HCT116 (cell line): Measurements from ENCODE around the gene RIN3. TPM values are rescaled to one million over a fixed set of nuclear protein-coding genes. Genes with fewer than 3 reads are reported as not detected.

Source experiments
- ATAC-seq: fragments of 200-7000 bp; cut with Tn5 transposase; 2 replicates; pipeline ENCODE4 v1.9.1; 2020; ENCODE audit warnings: mild to moderate bottlenecking, moderate library complexity
- BruUV-seq: library from RNA; stranded (reverse); fragments of 400-500 nt; replicated peaks from 2 replicates; lab custom pipeline; 2021; lab: Mats Ljungman, UMichigan
- CTCF ChIA-PET: fragments of 300-600 bp; sonication (Branson Sonifier 250); formaldehyde crosslinking; loops from one replicate; lab custom pipeline; 2021; ENCODE audit warnings: antibody characterized with exemption; lab: Charles Lee
- POLR2A ChIA-PET: fragments of 300-600, 350-600 bp; sonication (Branson Sonifier 250); formaldehyde crosslinking; loops from one replicate; lab custom pipeline; 2021; ENCODE audit warnings: antibody characterized with exemption; lab: Charles Lee
- RAD21 ChIA-PET, 2 experiments: fragments of 300-600 bp; sonication (Branson Sonifier 250); formaldehyde crosslinking; loops; one replicate each; lab custom pipeline; 2023; ENCODE audit warnings: low total read pairs in 2 of 2; ENCODE audit not compliant: uncharacterized antibody in 2 of 2, unreplicated experiment in 2 of 2, low non-redundant PET in 1 of 2; lab: Charles Lee
- DNase-seq: peaks from one replicate; pipeline ENCODE4 v3.0.0-alpha.2; 2010; ENCODE audit warnings: low read depth, low spot score
- H2AFZ ChIP-seq: fragments of 200-600 bp; shearing (Covaris generic), sonication (generic); 2 replicates; pipeline ENCODE4 v1.6.1; 2017; ENCODE audit warnings: low read depth, mixed run types, mixed read lengths, antibody characterized with exemption, low read length; ENCODE audit not compliant: poor library complexity, severe bottlenecking
- H3K27ac ChIP-seq: 2 replicates; pipeline ENCODE4 v1.5.1; 2012; ENCODE audit warnings: low read depth, low read length
- H3K27me3 ChIP-seq: fragments of 200-600 bp; sonication (generic); 2 replicates; pipeline ENCODE4 v1.6.1; 2016; ENCODE audit warnings: mixed run types, low read length, mixed read lengths; ENCODE audit not compliant: insufficient read depth
- H3K36me3 ChIP-seq, 2 experiments: fragments of 200-500 bp in 1 of 2; fragments of 200-600 bp in 1 of 2; sonication (Bioruptor generic) in 1 of 2; sonication (generic) in 1 of 2; 2 replicates each; pipeline versions ENCODE4 v1.5.1 to v1.6.1; 2014 to 2016; ENCODE audit warnings: low read length in 2 of 2, inconsistent platforms in 1 of 2, mixed read lengths in 1 of 2, mixed run types in 1 of 2; ENCODE audit not compliant: insufficient read depth in 2 of 2, control insufficient read depth in 1 of 2
- H3K4me1 ChIP-seq, 2 experiments: fragments of 200-600 bp in 1 of 2; sonication (generic) in 1 of 2; 2 replicates each; pipeline versions ENCODE4 v1.5.1 to v1.6.1; 2012 to 2017; ENCODE audit warnings: low read length in 2 of 2, inconsistent platforms in 1 of 2, mild to moderate bottlenecking in 1 of 2, mixed read lengths in 1 of 2, mixed run types in 1 of 2, moderate library complexity in 1 of 2; ENCODE audit not compliant: insufficient read depth in 2 of 2, control insufficient read depth in 1 of 2
- H3K4me2 ChIP-seq: fragments of 200-600 bp; sonication (generic); 2 replicates; pipeline ENCODE4 v1.6.1; 2017; ENCODE audit warnings: mixed run types, low read length, mixed read lengths
- H3K4me3 ChIP-seq, 2 experiments: fragments of 200-600 bp in 1 of 2; sonication (generic) in 1 of 2; replicated peaks in 1 of 2; 2 replicates each; pipeline ENCODE4 v1.5.1; 2011 to 2016; ENCODE audit warnings: low read length in 2 of 2, control low read depth in 1 of 2, low read depth in 1 of 2, mild to moderate bottlenecking in 1 of 2, mixed read lengths in 1 of 2, mixed run types in 1 of 2
- H3K79me2 ChIP-seq: fragments of 200-600 bp; sonication (generic); 2 replicates; pipeline ENCODE4 v1.6.1; 2017; ENCODE audit warnings: mild to moderate bottlenecking, mixed run types, low read length, moderate library complexity, mixed read lengths; ENCODE audit not compliant: insufficient read depth
- H3K9ac ChIP-seq: fragments of 200-600 bp; sonication (generic); 2 replicates; pipeline ENCODE4 v1.6.1; 2016; ENCODE audit warnings: low read length, mixed read lengths
- H3K9me2 ChIP-seq: fragments of 200-600 bp; sonication (generic), shearing (Covaris generic); 2 replicates; pipeline ENCODE4 v1.6.1; 2017; ENCODE audit warnings: mixed run types, mild to moderate bottlenecking, moderate library complexity; ENCODE audit not compliant: insufficient read depth
- H3K9me3 ChIP-seq, 2 experiments: fragments of 200-500 bp in 1 of 2; fragments of 200-600 bp in 1 of 2; sonication (Bioruptor generic) in 1 of 2; sonication (generic) in 1 of 2; 2 replicates each; pipeline ENCODE4 v1.6.1; 2014 to 2017; ENCODE audit warnings: low read length in 2 of 2, mixed read lengths in 2 of 2, inconsistent platforms in 1 of 2, low read depth in 1 of 2, mild to moderate bottlenecking in 1 of 2, mixed run types in 1 of 2, moderate library complexity in 1 of 2; ENCODE audit not compliant: control insufficient read depth in 1 of 2, insufficient read depth in 1 of 2
- H4K20me1 ChIP-seq: fragments of 200-600 bp; sonication (generic), shearing (Covaris generic); 2 replicates; pipeline ENCODE4 v1.6.1; 2017; ENCODE audit warnings: mixed run types, mild to moderate bottlenecking, moderate library complexity; ENCODE audit not compliant: insufficient read depth
- CBX3 ChIP-seq: IDR thresholded peaks from 2 replicates; pipeline ENCODE4 v1.6.1; 2012; ENCODE audit warnings: low read depth
- CEBPB ChIP-seq: IDR thresholded peaks from 2 replicates; pipeline ENCODE4 v1.6.1; 2012; ENCODE audit warnings: low read depth
- CTCF ChIP-seq, 3 experiments: fragments of 200-600 bp in 1 of 3; sonication (generic) in 1 of 3; IDR thresholded peaks in 2 of 3; conservative IDR thresholded peaks in 1 of 3; 2 replicates each; pipeline ENCODE4 v1.5.1; 2012 to 2017; ENCODE audit warnings: low read depth in 2 of 3, low read length in 2 of 3, antibody characterized with exemption in 1 of 3, borderline replicate concordance in 1 of 3, control low read depth in 1 of 3, mild to moderate bottlenecking in 1 of 3, mixed read lengths in 1 of 3, mixed run types in 1 of 3, moderate library complexity in 1 of 3; ENCODE audit not compliant: insufficient read depth in 1 of 3
- ELF1 ChIP-seq: IDR thresholded peaks from 2 replicates; pipeline ENCODE4 v1.6.1; 2012; ENCODE audit warnings: low read depth, borderline replicate concordance
- EZH2 ChIP-seq: fragments of 200-600 bp; sonication (generic); IDR thresholded peaks from 2 replicates; pipeline ENCODE4 v1.6.1; 2017; ENCODE audit warnings: antibody characterized with exemption, mixed run types
- EZH2phosphoT487 ChIP-seq: fragments of 200-600 bp; IDR thresholded peaks from 2 replicates; pipeline ENCODE4 v1.6.1; 2018; ENCODE audit warnings: antibody characterized with exemption, borderline replicate concordance
- JUND ChIP-seq: IDR thresholded peaks from 2 replicates; pipeline ENCODE4 v1.6.1; 2012
- POLR2A ChIP-seq: IDR thresholded peaks from 2 replicates; pipeline ENCODE4 v1.7.0; 2011; ENCODE audit warnings: borderline replicate concordance; ENCODE audit not compliant: insufficient read depth, insufficient read length; ENCODE audit errors: extremely low read depth
- POLR2AphosphoS5 ChIP-seq: IDR thresholded peaks from 2 replicates; pipeline ENCODE4 v1.6.1; 2011; ENCODE audit warnings: mild to moderate bottlenecking, low read depth, low read length, moderate library complexity
- SIN3A ChIP-seq: IDR thresholded peaks from 2 replicates; pipeline ENCODE4 v1.6.1; 2012; ENCODE audit warnings: low read depth
- YY1 ChIP-seq: IDR thresholded peaks from 2 replicates; pipeline ENCODE4 v1.6.1; 2011; ENCODE audit warnings: low read length, low read depth, moderate library complexity, mild to moderate bottlenecking; ENCODE audit not compliant: insufficient replicate concordance; ENCODE audit errors: extremely low read depth
- ZFX ChIP-seq: fragments of 450-650 bp; IDR thresholded peaks from 2 replicates; pipeline ENCODE4 v1.6.1; 2017
- ZNF274 ChIP-seq: fragments of 200-500 bp; sonication (Bioruptor generic); IDR thresholded peaks from 2 replicates; pipeline ENCODE4 v1.6.1; 2014; ENCODE audit warnings: mild to moderate bottlenecking, low read depth, low read length, inconsistent platforms
- intact Hi-C: fragments of 100-400 bp; cut with micrococcal nuclease; formaldehyde crosslinking; loops from 2 replicates; pipeline ENCODE4 v1.10.0; 2022
- total RNA-seq: library from RNA; stranded (reverse); gene quantifications from one replicate; pipeline ENCODE4 v1.2.1, GENCODE V29; 2021; ENCODE audit not compliant: unreplicated experiment

Gene RIN3
- total RNA-seq, 1 experiment from 2014 or later = 22.2 TPM

- H3K79me2 ChIP-seq = no peaks in the 10 kb centered on the region
- H3K4me1 ChIP-seq = no peaks in the 10 kb centered on the region
- H3K4me2 ChIP-seq = no peak overlapping the region
- H3K9ac ChIP-seq = no peak overlapping the region
- DNase-seq = no peak
- no peak overlapping the region for H3K27ac ChIP-seq
- BruUV-seq = no TSS peak
- POLR2A ChIA-PET = no interaction called here
- H3K36me3 ChIP-seq = no peaks in the 10 kb centered on the region
- H3K9me2 ChIP-seq = no peaks in the 10 kb centered on the region
- H2AFZ ChIP-seq = no peak overlapping the region
- no peak for TF ChIP-seq CBX3
- TF ChIP-seq SIN3A = no peak
- no peak for TF ChIP-seq YY1
- no peak for TF ChIP-seq CTCF (IDR thresholded peaks at IDR 0.05 in 2 of 3, conservative IDR thresholded peaks at IDR 0.05 in 1 of 3; ENCODE audit: borderline replicate concordance in 1 of 3, insufficient read depth in 1 of 3, low read depth in 2 of 3, low read length in 2 of 3)
- no peak for TF ChIP-seq EZH2
- no peak for TF ChIP-seq ZFX
- TF ChIP-seq ELF1 = no peak
- TF ChIP-seq POLR2A = no peak
- TF ChIP-seq JUND = no peak
- no peak for TF ChIP-seq POLR2AphosphoS5
- TF ChIP-seq CEBPB = no peak
- no peak for TF ChIP-seq ZNF274
- no peak for TF ChIP-seq EZH2phosphoT487
- TF ChIP-seq, all 23 proteins: peak for 0
- intact Hi-C loops = no loop called here
- RAD21 ChIA-PET = no interaction called here
- CTCF ChIA-PET = no interaction called here
- no peaks in the 10 kb centered on the region for H3K9me3 ChIP-seq
- no peaks in the 10 kb centered on the region for H4K20me1 ChIP-seq
- no peak overlapping the region for H3K4me3 ChIP-seq
- H3K27me3 ChIP-seq = no peaks in the 10 kb centered on the region
- no peak for ATAC-seq
These were observed 157.2 kb downstream of the RIN3 start for GRCh38 chr14:92670643-92671366.
